GM19372 (cell line): Measurements from ENCODE around the gene GRAMD4.

Source experiments
- ATAC-seq: cut with Tn5 transposase; IDR thresholded peaks from one replicate; pipeline ENCODE4 v1.9.1; 2021; ENCODE audit warnings: mild to moderate bottlenecking, low read depth, moderate library complexity; ENCODE audit not compliant: unreplicated experiment

GRAMD4 gene

GRCh38 chr22:46582281-46582933, 37.8 kb upstream of the GRAMD4 start:
- no peak for ATAC-seq

GRCh38 chr22:46583571-46583970, 36.6 kb upstream of the GRAMD4 start:
- ATAC-seq = no peak

- no peak for ATAC-seq
Measured at GRCh38 chr22:46584081-46584921, 35.9 kb upstream of the GRAMD4 start.

- ATAC-seq = no peak
Measured at GRCh38 chr22:46585340-46586122, 34.7 kb upstream of the GRAMD4 start.

GRCh38 chr22:46586123-46586519, 34.1 kb upstream of the GRAMD4 start:
- ATAC-seq = no peak

GRCh38 chr22:46586531-46587011, 33.6 kb upstream of the GRAMD4 start:
- ATAC-seq = no peak

GRCh38 chr22:46587061-46587460, 33.1 kb upstream of the GRAMD4 start:
- peak; percentile 47 for ATAC-seq

GRCh38 chr22:46587492-46588278, 32.5 kb upstream of the GRAMD4 start:
- peak; percentile 60 for ATAC-seq

- no peak for ATAC-seq
Measured at GRCh38 chr22:46588279-46589140, 31.7 kb upstream of the GRAMD4 start.

- ATAC-seq = no peak
Measured at GRCh38 chr22:46589141-46589748, 30.9 kb upstream of the GRAMD4 start.

GRCh38 chr22:46589871-46590271, 30.3 kb upstream of the GRAMD4 start:
- no peak for ATAC-seq

GRCh38 chr22:46590334-46590733, 29.9 kb upstream of the GRAMD4 start:
- ATAC-seq = no peak

- no peak for ATAC-seq
Measured at GRCh38 chr22:46591930-46592329, 28.3 kb upstream of the GRAMD4 start.

GRCh38 chr22:46592390-46592872, 27.8 kb upstream of the GRAMD4 start:
- peak; percentile 53 for ATAC-seq

- ATAC-seq = no peak
Measured at GRCh38 chr22:46593211-46593681, 26.9 kb upstream of the GRAMD4 start.

- ATAC-seq = no peak
Measured at GRCh38 chr22:46593996-46594946, 25.9 kb upstream of the GRAMD4 start.

- no peak for ATAC-seq
Measured at GRCh38 chr22:46594947-46595298, 25.3 kb upstream of the GRAMD4 start.

- no peak for ATAC-seq
Measured at GRCh38 chr22:46595545-46595944, 24.6 kb upstream of the GRAMD4 start.
